Natural killer cell treated with Interleukin-12 subunit alpha and Interleukin-12 subunit beta and Interleukin-15 and Interleukin-18, amount 100 ng/mL, for 72 hours (primary cell): ENCODE measurements around the gene TEX101. TPM values are rescaled to one million over a fixed set of nuclear protein-coding genes. Genes with fewer than 3 reads are reported as not detected.

ENCODE experiments used
- ATAC-seq, 2 donors: fragments of 150-1000 bp; cut with Tn5 transposase in 1 of 2; sonication (Bioruptor Pico), chemical (Tn5 transposase) in 1 of 2; 2 replicates each; pipeline ENCODE4 v1.10.0; 2021
- DNase-seq: peaks from one replicate; pipeline ENCODE4 v3.0.0; 2022; ENCODE audit warnings: low spot score
- H3K27ac Mint-ChIP-seq, 2 donors: 1 replicate in 1 of 2; 2 replicates in 1 of 2; pipeline ENCODE4 v1.8.0; 2022; ENCODE audit warnings: mixed read lengths in 2 of 2, mild to moderate bottlenecking in 1 of 2, moderate library complexity in 1 of 2
- H3K27me3 Mint-ChIP-seq, 2 donors: 1 replicate in 1 of 2; 2 replicates in 1 of 2; pipeline ENCODE4 v1.8.0; 2022; ENCODE audit warnings: mixed read lengths in 2 of 2
- H3K36me3 Mint-ChIP-seq: one replicate; pipeline ENCODE4 v1.8.0; 2022; ENCODE audit warnings: mixed read lengths
- H3K4me1 Mint-ChIP-seq, 2 donors: 1 replicate in 1 of 2; 2 replicates in 1 of 2; pipeline ENCODE4 v1.8.0; 2022; ENCODE audit warnings: low read depth in 2 of 2, mixed read lengths in 2 of 2, mild to moderate bottlenecking in 1 of 2
- H3K4me3 Mint-ChIP-seq: one replicate; pipeline ENCODE4 v1.8.0; 2022; ENCODE audit warnings: mixed read lengths
- H3K9me3 Mint-ChIP-seq: 2 replicates; pipeline ENCODE4 v1.8.0; 2022; ENCODE audit warnings: mixed read lengths
- total RNA-seq, 2 donors: library from RNA; stranded (reverse); gene quantifications; one replicate each; pipeline ENCODE4 v1.2.3, GENCODE V29; 2022

Gene TEX101
- total RNA-seq, 2 donors from 2014 or later, result not detected

DNA sequence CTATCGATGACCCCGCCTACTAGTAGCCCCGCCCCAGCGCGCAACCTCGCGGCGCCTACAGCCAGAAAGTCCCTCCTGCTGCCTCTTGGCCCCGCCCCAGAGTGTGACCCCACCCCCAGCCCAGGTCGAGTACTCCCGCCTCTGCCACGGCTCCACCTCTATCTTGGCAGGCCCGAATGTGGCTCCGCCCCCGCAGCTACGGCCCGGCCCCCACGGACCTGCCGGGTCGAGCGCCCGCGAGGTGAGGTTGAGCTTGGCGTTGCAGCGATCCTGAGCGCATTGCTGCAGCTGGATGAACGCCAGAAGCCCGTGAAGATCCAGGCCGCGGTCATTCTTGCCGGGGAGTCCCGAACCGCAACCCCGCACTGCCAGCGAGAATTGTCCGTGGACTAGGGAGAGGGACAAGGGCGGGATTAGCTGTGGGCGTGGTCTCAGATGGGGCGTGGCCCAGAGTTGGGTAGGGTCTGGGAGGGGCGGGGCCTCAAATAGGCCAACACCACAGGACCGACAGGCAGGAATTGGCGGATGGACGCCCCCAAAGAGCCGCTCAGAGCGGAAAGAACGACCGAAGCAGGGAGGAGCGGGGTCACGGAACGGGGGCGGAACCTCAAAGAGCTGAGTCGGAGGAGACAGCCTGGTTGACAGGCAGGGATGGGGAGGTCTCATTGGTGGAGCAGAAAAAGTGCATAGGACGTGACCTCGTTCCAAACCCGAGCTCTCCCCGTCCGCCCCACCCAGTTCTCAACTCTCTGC is 48.9 kb downstream of the TEX101 start:
- no peaks in the 10 kb centered on the region for H3K9me3 Mint-ChIP-seq
- peaks cover 14 to 24% of the 10 kb centered on the region in 2 donors for H3K4me1 Mint-ChIP-seq
- peak overlapping the region; percentile 89 for H3K4me3 Mint-ChIP-seq
- peak overlapping the region; percentile 80 to 90 for H3K27ac Mint-ChIP-seq
- H3K27me3 Mint-ChIP-seq, result peaks cover 0 to 9% of the 10 kb centered on the region in 2 donors
- ATAC-seq (peak; percentile 95), DNase-seq (peak; percentile 98)
- H3K36me3 Mint-ChIP-seq, result no peaks in the 10 kb centered on the region

DNA sequence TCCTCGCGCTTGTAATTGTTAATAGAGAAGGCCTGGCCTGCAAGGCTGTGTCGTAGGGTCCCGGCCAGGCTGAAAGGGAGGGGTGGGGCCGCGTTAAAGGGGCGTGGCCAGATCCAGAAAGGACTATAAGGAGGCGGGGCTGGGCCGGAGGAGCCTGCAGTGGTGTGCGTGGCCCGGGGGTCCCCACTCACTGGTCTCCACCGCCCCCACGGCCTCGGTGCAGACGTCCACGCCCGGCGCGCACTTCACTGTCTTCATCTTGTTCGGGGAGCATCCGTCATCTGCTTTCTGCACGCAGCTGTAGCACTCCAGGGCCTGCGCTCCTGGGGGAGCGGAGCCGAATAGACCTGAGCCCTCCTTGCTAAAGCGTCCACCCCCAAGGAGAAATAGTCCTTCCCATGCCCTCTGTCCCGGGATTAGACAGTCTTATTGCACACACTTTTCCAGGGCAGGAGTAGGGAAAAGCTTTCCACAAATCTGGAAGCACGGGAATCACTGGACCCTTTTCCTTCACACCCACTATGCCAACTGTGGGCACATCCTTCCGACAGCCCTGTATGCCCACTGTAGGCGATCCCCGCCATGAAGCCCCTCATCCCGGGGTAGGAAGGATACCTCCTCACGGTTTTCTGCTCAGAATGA is 49.6 kb downstream of the TEX101 start:
- DNase-seq (peak; percentile 84), ATAC-seq (peak; percentile 57 to 70)
- peaks cover 14 to 24% of the 10 kb centered on the region in 2 donors for H3K4me1 Mint-ChIP-seq
- no peaks in the 10 kb centered on the region for H3K9me3 Mint-ChIP-seq
- peak overlapping the region; percentile 80 to 90 for H3K27ac Mint-ChIP-seq
- H3K27me3 Mint-ChIP-seq, result peaks cover 0 to 9% of the 10 kb centered on the region in 2 donors
- H3K4me3 Mint-ChIP-seq, result peak overlapping the region; percentile 89
- H3K36me3 Mint-ChIP-seq, result no peaks in the 10 kb centered on the region

DNA sequence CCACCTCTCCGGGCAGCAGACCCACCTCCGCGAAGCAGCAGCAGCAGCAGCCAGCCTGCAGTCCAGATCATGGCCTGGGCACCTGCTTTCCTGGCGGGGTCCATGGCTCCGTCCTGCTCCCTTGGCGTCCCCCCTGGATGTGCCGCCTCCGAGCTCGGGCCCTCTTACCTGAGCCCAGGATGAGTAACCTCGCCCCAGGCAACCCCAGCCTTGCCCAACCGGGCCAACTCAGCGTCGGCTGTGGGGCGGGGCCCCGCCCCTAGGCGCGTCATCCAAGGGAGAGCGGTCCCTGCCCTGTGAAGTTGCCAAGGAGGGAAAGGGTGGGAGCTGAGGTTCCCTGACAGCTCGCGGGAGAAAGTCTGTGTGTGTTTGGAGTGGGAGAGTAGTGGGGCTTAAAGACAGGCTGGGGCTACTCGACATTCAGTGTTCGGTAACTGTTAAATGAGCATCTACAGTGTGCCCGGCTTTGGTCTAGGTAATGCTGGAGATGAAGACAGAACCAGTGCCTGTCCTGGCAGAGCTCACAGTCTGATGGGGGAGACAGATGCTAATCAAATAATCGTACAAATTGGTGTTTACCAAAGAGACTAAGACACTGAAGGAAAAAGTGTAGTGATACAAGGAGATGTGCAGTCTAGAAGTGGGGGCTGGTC is 50.9 kb downstream of the TEX101 start, which contains the start of gene LYPD3:
LYPD3 (minus strand) TSS at position 141 of the 653 bp plus-strand sequence; CDS start at position 104, 37 bp downstream.
- Mint-ChIP-seq H3K9me3 (no peaks in the 10 kb centered on the region), H3K4me1 (peaks cover 14 to 24% of the 10 kb centered on the region in 2 donors), H3K4me3 (peak within 1 kb of the TSS; percentile 89), H3K36me3 (no peaks in the 10 kb centered on the region), H3K27me3 (peaks cover 0 to 5% of the 10 kb centered on the region in 2 donors), H3K27ac (peak within 1 kb of the TSS; percentile 80 to 90)
- ATAC-seq, result no peak
- no peak for DNase-seq

DNA sequence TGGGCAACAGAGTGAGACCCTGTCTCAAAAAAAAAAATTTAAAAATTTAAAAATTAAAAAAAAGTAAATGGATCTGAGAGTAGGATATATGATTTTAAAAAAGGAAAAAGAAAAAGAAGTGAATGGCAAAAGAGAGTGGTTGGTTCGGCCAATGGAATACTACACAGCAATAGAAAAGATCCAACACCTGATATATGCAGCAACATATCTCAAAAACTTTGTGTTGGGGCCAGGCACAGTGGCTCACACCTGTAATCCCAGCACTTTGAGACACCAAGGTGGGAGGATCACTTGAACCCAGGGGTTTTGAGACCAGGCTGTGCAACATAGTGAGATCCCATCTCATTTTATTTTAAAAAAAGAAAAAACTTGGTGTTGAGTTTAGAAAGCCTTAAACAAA is 52.1 kb downstream of the TEX101 start:
- DNase-seq (no peak), ATAC-seq (no peak)
- peaks cover 14 to 24% of the 10 kb centered on the region in 2 donors for H3K4me1 Mint-ChIP-seq
- H3K9me3 Mint-ChIP-seq, result no peaks in the 10 kb centered on the region
- H3K27me3 Mint-ChIP-seq, result peaks cover 0 to 5% of the 10 kb centered on the region in 2 donors
- H3K4me3 Mint-ChIP-seq, result no peak overlapping the region
- peak overlapping the region in 1 of 2 donors; percentile 15 for H3K27ac Mint-ChIP-seq
- no peaks in the 10 kb centered on the region for H3K36me3 Mint-ChIP-seq

DNA sequence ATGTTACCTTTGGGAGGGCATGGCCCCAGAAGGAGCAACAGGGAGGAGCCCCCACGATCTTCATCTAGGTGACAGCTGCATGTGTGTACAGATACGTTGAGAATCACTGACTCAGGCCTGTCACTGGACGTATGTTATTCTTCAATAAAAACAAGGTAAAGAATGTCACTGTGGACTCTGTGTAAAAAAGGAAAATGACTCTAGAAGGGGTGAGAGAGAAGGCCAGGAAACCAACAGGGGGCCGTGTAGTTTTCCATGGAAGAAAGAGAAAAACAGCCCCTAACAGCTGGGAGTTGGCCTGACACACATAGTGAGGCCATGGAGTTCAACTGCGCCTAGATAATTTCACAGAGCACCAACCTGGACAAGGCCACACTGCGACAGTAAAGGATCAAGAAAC is 52.6 kb downstream of the TEX101 start:
- Mint-ChIP-seq H3K4me1 (peaks cover 14 to 24% of the 10 kb centered on the region in 2 donors), H3K36me3 (no peaks in the 10 kb centered on the region), H3K27me3 (peaks cover 0 to 5% of the 10 kb centered on the region in 2 donors), H3K9me3 (no peaks in the 10 kb centered on the region), H3K4me3 (no peak overlapping the region), H3K27ac (peak overlapping the region in 1 of 2 donors; percentile 15)
- no peak for DNase-seq
- no peak for ATAC-seq

DNA sequence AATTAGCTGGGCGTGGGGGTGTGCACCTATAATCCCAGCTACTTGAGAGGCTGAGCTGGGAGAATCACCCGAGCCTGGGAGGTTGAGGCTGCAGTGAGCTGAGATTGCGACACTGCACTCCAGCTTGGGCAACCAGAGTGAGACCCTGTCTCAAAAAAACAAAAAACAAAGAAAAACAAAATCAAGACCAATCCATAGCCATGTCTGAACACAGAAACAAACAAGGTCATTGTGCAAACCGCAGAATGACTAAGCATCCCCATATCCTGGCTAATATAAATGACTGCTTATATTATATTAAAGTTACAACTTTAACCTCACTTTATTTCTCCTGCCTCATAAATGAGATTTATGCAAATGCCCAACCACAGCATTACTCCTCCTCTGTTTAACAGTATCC is 53.0 kb downstream of the TEX101 start:
- Mint-ChIP-seq H3K27me3 (peaks cover 0 to 5% of the 10 kb centered on the region in 2 donors), H3K27ac (peak overlapping the region in 1 of 2 donors; percentile 15), H3K4me1 (peaks cover 14 to 24% of the 10 kb centered on the region in 2 donors), H3K9me3 (no peaks in the 10 kb centered on the region), H3K4me3 (peak overlapping the region; percentile 8), H3K36me3 (no peaks in the 10 kb centered on the region)
- ATAC-seq (no peak), DNase-seq (no peak)

Other genes with a start within 250 kb of the TEX101 start
- gene PSG5, start 228.4 kb upstream of the TEX101 start, total RNA-seq, result not detected
- not detected for gene PSG4, start 209.3 kb upstream of the TEX101 start, total RNA-seq
- gene PSG9, start 145.4 kb upstream of the TEX101 start, total RNA-seq, result not detected
- not detected for gene CD177, start 61.2 kb upstream of the TEX101 start, total RNA-seq
- gene LYPD3, start 50.7 kb downstream of the TEX101 start, total RNA-seq, result not detected
- 10 to 100 TPM; 10.5 to 18.7 TPM for gene PHLDB3, start 89.9 kb downstream of the TEX101 start, total RNA-seq
- 10 to 100 TPM; 41.7 to 70.4 TPM for gene ETHE1, start 112.3 kb downstream of the TEX101 start, total RNA-seq
- 1 to 10 TPM; 1.4 to 1.9 TPM for gene ZNF575, start 118.3 kb downstream of the TEX101 start, total RNA-seq
- 10 to 100 TPM; 29.9 to 47.0 TPM for gene XRCC1, start 160.6 kb downstream of the TEX101 start, total RNA-seq
- gene PINLYP, start 160.9 kb downstream of the TEX101 start, total RNA-seq, result 1 to 10 TPM; 2.7 to 6.2 TPM
- 10 to 100 TPM; 36.8 to 42.6 TPM for gene IRGQ, start 181.2 kb downstream of the TEX101 start, total RNA-seq
- gene ZNF576, start 181.7 kb downstream of the TEX101 start, total RNA-seq, result 10 to 100 TPM; 19.5 to 22.3 TPM
- gene SRRM5, start 197.2 kb downstream of the TEX101 start, total RNA-seq, result 1 to 10 TPM; 1.1 to 1.8 TPM
- gene ZNF428, start 204.7 kb downstream of the TEX101 start, total RNA-seq, result 10 to 100 TPM; 24.9 to 25.3 TPM
- under 1 TPM; 0.59 TPM for gene CADM4, start 225.0 kb downstream of the TEX101 start, total RNA-seq